Right lobe of liver (tissue), 4 donors: ENCODE measurements around the gene CWC27.

Experiments
- POLR2A ChIP-seq: fragments of 450-650 bp; IDR thresholded peaks from one replicate; pipeline ENCODE4 v1.6.1; 2017; ENCODE audit warnings: antibody characterized with exemption, mild to moderate bottlenecking
- TF ChIP-seq, protein P1 (sequence below), 4 donors: fragments of 200-600 bp in 3 of 4; fragments of 450-650 bp in 1 of 4; IDR thresholded peaks; one replicate each; pipeline versions ENCODE4 v1.5.1 to v1.8.0; 2016 to 2022; ENCODE audit warnings: antibody characterized with exemption in 4 of 4, mild to moderate bottlenecking in 2 of 4
- donor health status: DM: no; HTN: no; CAD: no.
- donor health status: DM: no; HTN: no; CAD: no.
- donor health status: DM: no; HTN: yes; CAD: no.

DNA sequence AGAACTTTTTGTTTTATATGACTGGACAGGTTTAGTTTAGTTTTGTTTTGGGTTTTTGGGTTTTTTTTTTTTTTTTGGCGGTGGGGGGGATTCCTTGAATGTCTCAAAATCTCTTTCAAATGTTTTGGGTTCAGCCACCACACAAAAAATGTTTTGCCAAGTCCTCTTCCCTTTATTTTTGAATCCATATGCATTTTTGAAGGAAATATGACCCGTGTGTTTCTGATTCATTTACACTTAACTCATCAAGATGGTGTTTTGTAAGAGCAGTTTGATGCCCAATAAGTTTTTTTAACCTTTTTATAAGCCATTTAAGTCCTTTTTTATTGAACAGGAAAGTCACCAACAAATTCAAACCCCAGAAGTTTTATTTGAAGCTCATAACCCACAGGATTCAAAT lies 209.8 kb downstream of the CWC27 start:
- TF ChIP-seq, protein P1, sequence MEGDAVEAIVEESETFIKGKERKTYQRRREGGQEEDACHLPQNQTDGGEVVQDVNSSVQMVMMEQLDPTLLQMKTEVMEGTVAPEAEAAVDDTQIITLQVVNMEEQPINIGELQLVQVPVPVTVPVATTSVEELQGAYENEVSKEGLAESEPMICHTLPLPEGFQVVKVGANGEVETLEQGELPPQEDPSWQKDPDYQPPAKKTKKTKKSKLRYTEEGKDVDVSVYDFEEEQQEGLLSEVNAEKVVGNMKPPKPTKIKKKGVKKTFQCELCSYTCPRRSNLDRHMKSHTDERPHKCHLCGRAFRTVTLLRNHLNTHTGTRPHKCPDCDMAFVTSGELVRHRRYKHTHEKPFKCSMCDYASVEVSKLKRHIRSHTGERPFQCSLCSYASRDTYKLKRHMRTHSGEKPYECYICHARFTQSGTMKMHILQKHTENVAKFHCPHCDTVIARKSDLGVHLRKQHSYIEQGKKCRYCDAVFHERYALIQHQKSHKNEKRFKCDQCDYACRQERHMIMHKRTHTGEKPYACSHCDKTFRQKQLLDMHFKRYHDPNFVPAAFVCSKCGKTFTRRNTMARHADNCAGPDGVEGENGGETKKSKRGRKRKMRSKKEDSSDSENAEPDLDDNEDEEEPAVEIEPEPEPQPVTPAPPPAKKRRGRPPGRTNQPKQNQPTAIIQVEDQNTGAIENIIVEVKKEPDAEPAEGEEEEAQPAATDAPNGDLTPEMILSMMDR (IDR thresholded peaks at IDR 0.05) = no peak
- no peak for TF ChIP-seq POLR2A
